OCI-LY1 (cell line): ENCODE results near the gene FBXO11.

ENCODE experiments used
- CTCF ChIP-seq: fragments of 200-600 bp; sonication (generic), shearing (Covaris generic); IDR thresholded peaks from 2 replicates; pipeline ENCODE4 v1.5.1; 2017; ENCODE audit warnings: mild to moderate bottlenecking, antibody characterized with exemption, low read length, moderate library complexity, mixed read lengths
- EZH2 ChIP-seq: fragments of 200-600 bp; sonication (generic), shearing (Covaris generic); IDR thresholded peaks from 2 replicates; pipeline ENCODE4 v1.8.0; 2017; ENCODE audit warnings: borderline replicate concordance, mixed run types, mild to moderate bottlenecking, antibody characterized with exemption, low read length, moderate library complexity, mixed read lengths

GRCh38 chr2:47741101-47741500, 165.2 kb downstream of the FBXO11 start:
- TF ChIP-seq EZH2 (no peak), CTCF (no peak)
